Measurements from ENCODE around the gene MEN1.

Gene MEN1

DNA sequence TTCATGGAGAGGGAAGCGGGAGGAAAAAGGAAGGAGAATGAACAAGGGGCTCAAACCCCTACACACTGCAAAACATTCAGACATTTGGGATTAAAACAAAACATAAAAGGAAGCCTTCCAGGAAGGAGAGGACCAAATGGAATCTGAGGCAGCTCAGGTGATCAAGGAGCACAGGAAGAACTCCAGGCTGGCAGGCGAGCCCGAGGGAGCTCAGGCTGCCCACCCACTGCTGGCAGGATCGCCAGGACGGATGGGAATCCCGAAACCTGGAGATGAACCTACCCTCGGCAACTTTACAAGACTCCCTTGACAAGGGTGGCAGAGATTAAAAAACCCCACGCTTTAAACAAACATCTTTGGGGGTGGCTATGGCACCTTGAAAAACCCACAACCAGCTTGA lies 45.6 kb downstream of the MEN1 start:
- no peak overlapping the region for H3K27ac ChIP-seq (ENCODE audit: low read length)
- peaks cover 31% of the 10 kb centered on the region for H3K79me2 ChIP-seq (ENCODE audit: low read length)
- H3K4me1 ChIP-seq (ENCODE audit: low read length), result no peaks in the 10 kb centered on the region
- peaks cover 36% of the 10 kb centered on the region for H3K36me3 ChIP-seq (replicated peaks; ENCODE audit: insufficient read depth, low read length)
- no peak for DNase-seq
- TF ChIP-seq EZH2phosphoT487 (IDR thresholded peaks at IDR 0.05; ENCODE audit: low read length) (no peak), EZH2 (optimal IDR thresholded peaks at IDR 0.05; ENCODE audit: low read depth, low read length) (no peak), CTCF (IDR thresholded peaks at IDR 0.05; ENCODE audit: low read length) (no peak)
- H4K20me1 ChIP-seq (ENCODE audit: insufficient read depth, low read length), result peaks cover 19% of the 10 kb centered on the region
- no peak overlapping the region for H3K4me3 ChIP-seq (ENCODE audit: low read length)
- H2AFZ ChIP-seq (ENCODE audit: low read length), result no peak overlapping the region
- H3K9me2 ChIP-seq (replicated peaks; ENCODE audit: insufficient read depth, low read length), result no peaks in the 10 kb centered on the region
- H3K4me2 ChIP-seq (ENCODE audit: low read depth, low read length), result no peak overlapping the region
- H3K9ac ChIP-seq (ENCODE audit: low read length), result no peak overlapping the region
- H3K9me3 ChIP-seq (replicated peaks; ENCODE audit: insufficient read depth, low read length), result no peaks in the 10 kb centered on the region
- no peaks in the 10 kb centered on the region for H3K27me3 ChIP-seq (replicated peaks; ENCODE audit: insufficient read depth, low read length)
- peaks cover 35% of the 10 kb centered on the region for H3F3A ChIP-seq (ENCODE audit: insufficient read depth, low read length)

DNA sequence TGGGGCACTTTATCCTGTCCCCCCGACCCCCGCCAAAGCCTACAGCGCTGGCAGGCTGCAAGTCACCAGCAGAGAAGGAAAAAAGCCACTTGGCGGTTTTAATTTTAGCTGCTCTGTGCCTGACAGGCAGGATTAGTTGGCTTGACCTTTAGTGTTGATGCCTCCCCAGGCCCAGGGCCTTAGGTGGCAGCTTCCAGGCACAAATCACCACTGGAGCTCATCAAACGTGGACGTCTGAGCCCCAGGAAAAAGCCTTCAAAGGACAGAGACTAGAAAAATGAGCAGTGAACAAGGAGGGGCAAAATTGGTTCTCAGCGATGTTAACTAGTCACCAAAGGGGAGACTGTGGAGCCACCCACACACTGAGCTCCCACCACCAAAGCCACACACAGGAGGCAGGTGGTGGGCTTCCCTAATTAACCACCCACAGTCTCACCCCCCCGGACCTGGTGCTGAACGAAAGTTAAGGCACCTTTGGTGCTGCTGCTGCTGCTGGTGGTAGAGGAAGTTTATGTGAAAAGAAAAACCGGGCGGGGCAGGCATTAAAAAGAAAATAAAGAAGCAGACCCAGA lies 46.2 kb downstream of the MEN1 start:
- Histone ChIP-seq H3K9me3 (replicated peaks; ENCODE audit: insufficient read depth, low read length) (no peaks in the 10 kb centered on the region), H3F3A (ENCODE audit: insufficient read depth, low read length) (peaks cover 35% of the 10 kb centered on the region), H3K4me3 (ENCODE audit: low read length) (no peak overlapping the region), H3K9me2 (replicated peaks; ENCODE audit: insufficient read depth, low read length) (no peaks in the 10 kb centered on the region), H3K27ac (ENCODE audit: low read length) (no peak overlapping the region), H4K20me1 (ENCODE audit: insufficient read depth, low read length) (peaks cover 19% of the 10 kb centered on the region), H3K4me1 (ENCODE audit: low read length) (no peaks in the 10 kb centered on the region), H3K27me3 (replicated peaks; ENCODE audit: insufficient read depth, low read length) (no peaks in the 10 kb centered on the region), H3K9ac (ENCODE audit: low read length) (no peak overlapping the region), H3K79me2 (ENCODE audit: low read length) (peaks cover 24% of the 10 kb centered on the region), H2AFZ (ENCODE audit: low read length) (no peak overlapping the region), H3K4me2 (ENCODE audit: low read depth, low read length) (no peak overlapping the region), H3K36me3 (replicated peaks; ENCODE audit: insufficient read depth, low read length) (peaks cover 30% of the 10 kb centered on the region)
- TF ChIP-seq CTCF (IDR thresholded peaks at IDR 0.05; ENCODE audit: low read length), result no peak
- DNase-seq, result no peak

DNA sequence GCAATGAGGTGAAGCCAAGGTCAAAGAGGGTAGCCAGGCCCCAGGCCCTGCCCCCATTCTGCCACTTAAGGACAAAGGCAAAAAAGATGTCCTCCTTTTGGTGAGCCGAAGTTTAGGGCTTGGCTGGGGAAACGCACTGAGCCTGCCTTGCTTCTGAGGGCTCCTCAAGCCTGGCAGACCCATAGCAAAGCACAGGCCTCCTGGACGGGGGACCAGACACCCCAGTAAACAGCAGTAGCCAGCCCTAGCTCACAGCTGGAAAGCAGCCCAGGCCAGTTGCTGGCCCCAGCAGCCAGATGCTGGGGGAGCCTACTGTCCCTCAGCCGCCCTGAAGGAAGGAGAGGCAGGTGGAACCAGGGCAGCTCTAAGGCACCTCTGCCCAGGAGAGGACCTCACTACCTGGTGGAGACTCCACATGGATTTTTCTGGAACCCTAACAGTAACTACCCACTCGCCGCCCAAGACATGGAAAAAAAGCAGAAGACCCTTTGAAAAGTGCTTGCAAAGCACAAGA lies 46.8 kb downstream of the MEN1 start:
- Histone ChIP-seq H3K36me3 (replicated peaks; ENCODE audit: insufficient read depth, low read length) (peaks cover 25% of the 10 kb centered on the region), H3K4me3 (ENCODE audit: low read length) (no peak overlapping the region), H3F3A (ENCODE audit: insufficient read depth, low read length) (peaks cover 35% of the 10 kb centered on the region), H3K9me3 (replicated peaks; ENCODE audit: insufficient read depth, low read length) (no peaks in the 10 kb centered on the region), H4K20me1 (ENCODE audit: insufficient read depth, low read length) (peaks cover 19% of the 10 kb centered on the region), H3K9ac (ENCODE audit: low read length) (no peak overlapping the region), H3K27me3 (replicated peaks; ENCODE audit: insufficient read depth, low read length) (no peaks in the 10 kb centered on the region), H3K27ac (ENCODE audit: low read length) (no peak overlapping the region), H3K4me1 (ENCODE audit: low read length) (no peaks in the 10 kb centered on the region), H3K9me2 (replicated peaks; ENCODE audit: insufficient read depth, low read length) (no peaks in the 10 kb centered on the region), H3K79me2 (ENCODE audit: low read length) (peaks cover 20% of the 10 kb centered on the region), H3K4me2 (ENCODE audit: low read depth, low read length) (no peak overlapping the region), H2AFZ (ENCODE audit: low read length) (no peak overlapping the region)
- DNase-seq, result no peak
- TF ChIP-seq CTCF (IDR thresholded peaks at IDR 0.05; ENCODE audit: low read length), result no peak
- TF ChIP-seq EZH2 (optimal IDR thresholded peaks at IDR 0.05; ENCODE audit: low read depth, low read length), result no peak
- no peak for TF ChIP-seq EZH2phosphoT487 (IDR thresholded peaks at IDR 0.05; ENCODE audit: low read length)
